GM18499 (cell line): ENCODE results near the gene AURKAIP1.

Experiments
- ATAC-seq: cut with Tn5 transposase; IDR thresholded peaks from one replicate; pipeline ENCODE4 v1.9.1; 2021; ENCODE audit warnings: moderate number of reproducible peaks; ENCODE audit not compliant: insufficient read depth, unreplicated experiment

AURKAIP1 gene

DNA sequence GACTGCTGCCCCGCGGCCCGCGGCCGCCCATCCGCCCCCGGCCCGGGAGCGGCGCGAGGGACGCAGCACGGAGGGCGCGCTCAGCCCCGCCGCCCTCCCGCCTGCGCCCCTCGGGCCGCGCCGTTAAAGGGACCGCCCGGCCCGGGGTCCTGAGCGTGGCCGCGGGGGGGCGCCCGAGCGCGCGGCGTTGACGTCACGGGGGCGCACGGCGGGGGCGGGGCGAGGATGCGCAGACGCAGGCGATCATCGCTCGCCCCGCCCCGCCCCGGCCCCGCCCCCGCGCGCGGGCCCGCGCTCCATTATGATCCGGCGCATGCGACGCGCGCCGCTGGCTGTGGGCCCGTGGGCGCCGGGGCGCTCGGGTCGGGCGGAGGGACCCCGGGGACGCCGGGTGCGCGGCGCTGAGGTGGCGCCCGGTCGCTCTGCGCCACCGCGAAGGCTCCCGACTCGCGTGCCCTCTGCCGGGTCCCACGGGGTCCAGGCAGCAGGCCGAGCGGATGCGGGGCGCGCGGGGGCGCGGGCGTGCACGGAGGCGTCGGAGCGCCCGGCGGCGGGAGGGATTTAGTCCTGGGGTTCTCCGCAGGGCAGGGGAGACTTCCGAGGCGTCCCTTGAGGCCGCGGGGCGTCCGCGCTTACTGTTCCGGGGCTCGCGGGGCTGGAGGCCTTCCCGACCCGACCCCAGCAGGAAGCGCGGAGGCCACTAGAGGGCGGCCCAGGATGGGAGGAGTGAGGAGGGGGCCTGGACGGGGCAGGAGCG lies 25.6 kb downstream of the AURKAIP1 start, which contains the start of gene DVL1:
DVL1 (minus strand) TSS at position 163 of the 757 bp plus-strand sequence. CDS start 353 bp downstream, outside the sequence.
- no peak for ATAC-seq

GRCh38 chr1:1348420-1349255 lies 26.4 kb downstream of the AURKAIP1 start:
- no peak for ATAC-seq

DNA sequence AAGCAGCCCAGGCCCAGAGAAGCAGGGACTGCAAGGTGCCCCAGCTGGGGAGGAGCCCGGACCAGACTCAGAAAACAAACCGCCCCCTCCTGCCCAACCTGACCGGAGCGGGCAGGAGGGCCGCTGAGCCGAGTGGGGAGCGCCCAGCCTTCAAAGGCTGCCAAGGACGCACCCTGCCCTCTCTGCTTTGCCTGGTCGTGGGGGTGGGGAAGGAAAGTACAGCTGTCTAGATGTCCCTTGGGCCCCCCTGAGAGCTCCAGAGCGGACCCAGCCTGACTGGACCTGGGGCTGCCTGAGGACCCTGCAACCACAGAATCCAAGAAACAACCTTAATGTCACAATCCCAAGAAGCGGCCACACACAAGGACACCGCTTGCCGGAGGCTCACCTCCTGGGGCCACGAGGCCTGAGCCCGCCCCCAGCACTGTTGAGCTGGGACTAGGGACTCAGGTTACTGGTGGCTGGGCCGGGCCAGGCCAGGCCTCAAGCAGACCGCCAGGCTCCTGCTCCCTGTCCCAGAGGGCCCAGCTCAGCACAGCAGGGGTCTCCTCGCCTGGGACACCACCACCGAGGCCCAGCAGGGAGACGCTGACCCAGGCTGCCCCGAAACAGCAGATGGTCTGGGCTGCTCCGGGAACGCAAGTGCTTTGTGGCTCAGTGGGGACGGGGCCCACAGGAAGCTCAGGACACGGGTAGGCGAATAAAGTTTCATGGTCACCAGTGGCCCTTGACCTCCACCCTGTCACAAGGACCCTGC lies 27.2 kb downstream of the AURKAIP1 start:
- no peak for ATAC-seq

- no peak for ATAC-seq
Observed at GRCh38 chr1:1347026-1347595, 27.9 kb downstream of the AURKAIP1 start.

DNA sequence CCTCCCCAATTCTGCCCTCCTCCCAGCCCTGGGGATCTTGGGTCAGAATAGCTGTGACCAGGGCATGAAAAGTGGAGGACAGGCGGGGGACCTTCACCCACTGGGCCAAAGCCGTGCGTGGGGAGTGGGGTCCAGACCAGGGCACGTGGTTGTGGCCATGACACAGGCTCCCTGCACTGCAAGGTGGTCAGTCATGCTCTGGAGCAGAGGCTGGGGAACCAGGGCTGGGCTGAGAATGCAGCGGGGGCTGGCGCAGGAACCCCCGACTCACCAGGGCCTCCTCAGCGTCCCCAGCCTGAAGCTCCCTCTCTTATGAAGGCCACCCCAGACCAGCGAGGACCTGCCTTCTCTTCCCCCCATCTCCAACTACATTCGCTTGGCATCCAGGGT lies 28.5 kb downstream of the AURKAIP1 start:
- no peak for ATAC-seq

DNA sequence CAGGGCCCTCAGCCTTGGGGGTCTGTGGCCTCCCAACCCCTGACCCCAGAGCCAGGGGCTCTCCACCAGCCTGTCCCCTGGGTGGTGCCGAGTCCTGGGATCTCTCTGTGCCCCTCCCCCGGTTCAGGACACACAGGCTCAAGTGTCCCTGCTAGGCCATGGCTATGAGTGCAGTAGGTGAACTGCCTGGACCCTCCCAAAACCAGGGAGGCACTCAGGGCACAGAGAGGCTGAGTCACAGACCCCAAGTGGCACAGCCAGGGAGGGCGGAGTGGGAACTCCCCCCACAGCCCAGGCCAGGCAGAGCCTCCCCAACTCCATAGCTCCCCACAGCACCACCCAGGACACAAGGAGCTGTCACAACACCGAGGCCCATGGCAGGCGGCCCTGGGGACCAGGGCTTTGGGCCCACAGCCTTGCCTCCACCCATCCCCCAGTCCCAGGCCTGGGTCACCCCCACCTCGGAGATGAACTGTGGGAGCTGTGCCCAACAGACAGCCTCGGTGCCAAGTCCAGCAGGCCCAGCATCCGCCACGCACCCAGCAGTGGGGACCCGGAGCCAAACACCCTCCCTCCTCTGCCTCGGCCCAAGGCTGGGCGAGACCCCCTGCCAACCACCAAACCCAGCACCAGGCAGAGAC lies 29.0 kb downstream of the AURKAIP1 start:
- no peak for ATAC-seq

- no peak for ATAC-seq
Observed at GRCh38 chr1:1345384-1345783, 29.6 kb downstream of the AURKAIP1 start.

DNA sequence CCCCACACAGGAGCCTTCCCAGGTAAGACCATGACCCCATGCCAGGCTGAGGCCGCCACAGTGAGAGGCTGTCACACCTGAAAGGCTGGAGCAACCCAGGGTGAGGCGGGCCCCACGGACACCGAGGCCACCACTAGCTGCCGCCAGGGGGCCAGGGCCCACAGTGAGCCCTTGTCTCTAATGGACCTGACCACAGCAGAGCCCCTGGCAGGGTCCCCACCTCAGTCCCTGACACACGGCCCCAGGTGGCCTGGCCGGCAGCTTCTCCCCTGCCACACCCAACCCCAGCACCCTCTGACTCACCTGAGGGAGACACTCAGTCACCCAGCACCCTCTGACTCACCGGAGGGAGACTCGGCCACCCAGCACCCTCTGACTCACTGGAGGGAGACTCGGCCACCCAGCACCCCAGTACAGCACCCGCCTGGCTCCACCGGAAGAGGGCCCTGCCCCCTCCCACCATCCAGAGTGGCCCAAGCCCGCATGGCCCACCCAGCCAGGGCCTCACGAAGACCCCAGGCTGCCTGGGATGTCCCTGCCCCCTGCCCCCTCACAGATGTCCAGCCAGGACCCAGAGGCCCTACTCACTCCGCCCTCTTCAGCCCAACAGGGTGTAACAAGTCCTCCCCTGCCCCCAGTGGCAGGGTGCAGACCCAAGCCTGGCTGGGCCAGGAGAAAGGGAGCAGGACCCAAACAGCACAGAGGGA lies 30.2 kb downstream of the AURKAIP1 start:
- ATAC-seq = no peak

GRCh38 chr1:1343811-1344421 lies 31.1 kb downstream of the AURKAIP1 start:
- ATAC-seq = no peak

GRCh38 chr1:1342584-1343115 lies 32.4 kb downstream of the AURKAIP1 start:
- no peak for ATAC-seq

DNA sequence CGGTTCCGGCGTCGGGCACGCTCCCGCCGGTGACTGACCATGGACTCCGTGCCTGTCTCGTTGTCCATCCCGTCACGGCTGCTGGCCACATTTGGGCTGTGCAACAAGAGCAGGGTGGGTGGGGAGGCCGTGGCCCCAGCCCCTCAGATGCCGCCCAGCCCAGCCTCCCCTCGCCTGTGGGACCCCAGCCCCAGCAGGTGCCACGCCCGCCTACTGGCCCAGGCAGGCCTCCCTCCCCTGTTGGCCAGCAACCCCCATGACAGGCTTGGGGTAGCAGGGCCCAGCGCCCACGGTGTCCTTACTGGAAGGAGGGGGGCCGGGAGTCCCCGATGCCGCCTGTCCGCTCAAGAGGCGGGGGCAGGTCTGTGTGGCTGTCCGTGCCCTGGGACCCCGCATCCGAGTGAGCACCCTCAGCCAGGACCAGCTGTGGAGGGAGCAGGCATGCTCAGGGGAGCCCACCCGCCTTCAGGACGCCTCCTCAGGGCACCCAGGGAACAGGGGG lies 32.9 kb downstream of the AURKAIP1 start:
- ATAC-seq = no peak

DNA sequence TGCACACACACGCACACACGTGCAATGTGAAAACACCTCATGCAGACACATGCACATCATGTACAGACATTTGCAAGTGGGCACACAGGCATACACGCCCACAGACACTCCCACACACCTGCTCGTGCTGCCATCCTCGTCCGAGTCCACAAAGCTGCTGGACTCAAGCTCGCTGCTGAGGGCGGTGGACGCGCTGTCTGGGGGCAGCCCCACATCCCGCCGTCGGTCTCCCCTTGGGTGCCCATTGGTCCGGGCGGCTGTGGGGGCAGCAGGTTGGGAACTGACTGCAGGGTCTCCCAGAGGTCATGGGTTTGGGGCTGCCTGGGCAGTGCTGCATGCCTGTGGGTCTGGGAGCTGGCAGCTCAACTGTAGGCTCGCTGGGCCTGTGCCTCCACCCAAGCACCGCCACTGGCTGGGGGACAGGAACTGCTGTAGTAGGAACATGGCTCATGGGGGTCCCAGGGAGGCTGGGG lies 33.4 kb downstream of the AURKAIP1 start:
- no peak for ATAC-seq

DNA sequence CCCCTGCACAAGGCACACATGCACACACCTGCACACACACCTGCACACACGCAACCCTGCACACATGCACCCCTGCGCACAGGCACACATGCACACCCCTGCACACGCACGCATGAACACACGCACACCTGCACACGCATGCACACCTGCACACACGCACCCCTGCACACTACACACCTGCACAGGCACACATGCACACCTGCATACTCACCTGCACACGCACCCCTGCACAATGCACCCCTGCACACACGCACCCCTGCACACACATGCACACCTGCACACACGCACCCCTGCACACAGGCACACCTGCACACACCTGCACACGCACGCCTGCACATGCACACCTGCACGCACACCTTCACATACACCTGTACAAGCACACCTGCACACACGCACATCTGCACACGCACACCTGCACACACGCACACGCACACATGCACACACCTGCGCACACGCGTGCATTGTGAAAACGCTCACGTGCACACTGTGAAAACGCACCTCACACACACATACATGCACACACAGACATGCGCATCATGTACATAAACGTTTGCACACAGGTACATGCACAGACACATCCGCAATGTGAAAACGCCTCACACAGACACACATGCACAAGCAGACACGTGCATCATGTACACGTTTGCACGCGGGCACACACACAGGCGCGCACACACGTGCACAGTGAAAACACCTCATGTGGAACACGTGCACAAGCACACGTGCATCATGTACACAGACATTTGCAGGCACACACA lies 34.0 kb downstream of the AURKAIP1 start:
- no peak for ATAC-seq

DNA sequence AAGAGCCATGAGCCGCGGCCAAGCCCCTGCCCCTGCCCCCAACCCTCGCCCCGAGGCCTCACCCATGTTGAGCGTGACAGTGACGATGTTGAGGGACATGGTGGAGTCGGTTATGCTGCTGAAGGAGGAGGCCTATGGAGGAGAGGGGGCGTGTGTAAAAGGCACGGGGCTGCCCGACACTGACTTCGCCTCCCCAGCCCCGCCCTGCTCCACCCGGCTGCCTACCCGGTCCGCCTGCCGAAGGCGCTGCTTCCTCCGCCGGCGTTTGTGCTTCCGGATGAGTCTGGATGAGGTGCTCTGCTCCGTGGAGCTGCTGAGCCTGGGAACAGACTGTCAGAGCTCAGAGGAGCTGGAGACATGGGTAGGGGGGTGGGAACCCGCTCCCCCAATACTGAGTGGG lies 34.8 kb downstream of the AURKAIP1 start:
- no peak for ATAC-seq

GRCh38 chr1:1338278-1338677 lies 36.7 kb downstream of the AURKAIP1 start:
- no peak for ATAC-seq

GRCh38 chr1:1337793-1338147 lies 37.2 kb downstream of the AURKAIP1 start:
- ATAC-seq = no peak

GRCh38 chr1:1336931-1337792 lies 37.8 kb downstream of the AURKAIP1 start:
- ATAC-seq = no peak
